OCI-LY7 (cell line): Measurements from ENCODE around the gene METTL18. TPM values are rescaled to one million over a fixed set of nuclear protein-coding genes. Genes with fewer than 3 reads are reported as not detected.

Source experiments
- BruUV-seq: library from RNA; stranded (reverse); fragments of 400-500 nt; replicated peaks from 2 replicates; lab custom pipeline; 2021; lab: Mats Ljungman, UMichigan
- CTCF ChIA-PET: fragments of 300-600 bp; sonication (Branson Sonifier 250); formaldehyde crosslinking; loops from one replicate; lab custom pipeline; 2022; ENCODE audit warnings: antibody characterized with exemption; ENCODE audit not compliant: unreplicated experiment; lab: Charles Lee
- POLR2A ChIA-PET: fragments of 300-600 bp; sonication (Branson Sonifier 250); formaldehyde crosslinking; loops from one replicate; lab custom pipeline; 2022; ENCODE audit warnings: antibody characterized with exemption; lab: Charles Lee
- DNase-seq: peaks from one replicate; pipeline ENCODE4 v3.0.0-alpha.2; 2015; ENCODE audit warnings: low spot score
- H2AFZ ChIP-seq: fragments of 200-600 bp; sonication (generic), shearing (Covaris generic); 2 replicates; pipeline ENCODE4 v1.6.1; 2014; ENCODE audit warnings: mild to moderate bottlenecking, antibody characterized with exemption, low read length, moderate library complexity
- H3K27ac ChIP-seq: fragments of 200-600 bp; sonication (generic); 2 replicates; pipeline ENCODE4 v1.5.1; 2014; ENCODE audit warnings: mixed run types, low read depth, mild to moderate bottlenecking, moderate library complexity, low read length, inconsistent platforms; ENCODE audit not compliant: poor library complexity, severe bottlenecking
- H3K36me3 ChIP-seq: fragments of 200-600 bp; sonication (generic); 2 replicates; pipeline ENCODE4 v1.6.1; 2014; ENCODE audit warnings: mild to moderate bottlenecking, antibody characterized with exemption, low read length, moderate library complexity, mixed read lengths; ENCODE audit not compliant: insufficient read depth
- H3K4me1 ChIP-seq: fragments of 200-600 bp; sonication (generic); 2 replicates; pipeline ENCODE4 v1.5.1; 2014; ENCODE audit warnings: mild to moderate bottlenecking, low read length; ENCODE audit not compliant: insufficient read depth, poor library complexity, severe bottlenecking
- H3K4me2 ChIP-seq: fragments of 200-600 bp; sonication (generic); 2 replicates; pipeline ENCODE4 v1.6.1; 2014; ENCODE audit warnings: mild to moderate bottlenecking, low read length
- H3K4me3 ChIP-seq: fragments of 200-600 bp; sonication (generic); 2 replicates; pipeline ENCODE4 v1.5.1; 2014; ENCODE audit warnings: mild to moderate bottlenecking, low read depth, low read length; ENCODE audit not compliant: poor library complexity, severe bottlenecking
- H3K79me2 ChIP-seq: fragments of 200-600 bp; sonication (generic); 2 replicates; pipeline ENCODE4 v1.6.1; 2016; ENCODE audit warnings: low read depth, mild to moderate bottlenecking, low read length, moderate library complexity, mixed read lengths; ENCODE audit not compliant: insufficient read depth
- H3K9me2 ChIP-seq: fragments of 200-600 bp; sonication (generic); 2 replicates; pipeline ENCODE4 v1.6.1; 2016; ENCODE audit warnings: mild to moderate bottlenecking, low read length, mixed read lengths; ENCODE audit not compliant: insufficient read depth
- H3K9me3 ChIP-seq: fragments of 200-600 bp; sonication (generic); 2 replicates; pipeline ENCODE4 v1.6.1; 2014; ENCODE audit warnings: mild to moderate bottlenecking, mixed run types, low read length, mixed read lengths
- H4K20me1 ChIP-seq: fragments of 200-600 bp; sonication (generic); 2 replicates; pipeline ENCODE4 v1.6.1; 2014; ENCODE audit warnings: mild to moderate bottlenecking, antibody characterized with exemption, low read length, moderate library complexity, mixed read lengths; ENCODE audit not compliant: insufficient read depth
- EZH2phosphoT487 ChIP-seq: fragments of 200-600 bp; sonication (generic); IDR thresholded peaks from 2 replicates; pipeline ENCODE4 v1.6.1; 2018; ENCODE audit warnings: low read depth, borderline replicate concordance, mild to moderate bottlenecking, mixed run types, antibody characterized with exemption, low read length, moderate library complexity, mixed read lengths
- intact Hi-C: fragments of 100-400 bp; cut with micrococcal nuclease; formaldehyde crosslinking; loops from one replicate; pipeline ENCODE4 v1.10.0; 2022; ENCODE audit not compliant: unreplicated experiment
- total RNA-seq, 2 experiments: library from RNA; depleted of rRNA in 1 of 2; stranded (reverse); fragments of >200 nt in 1 of 2; shearing (Covaris generic) in 1 of 2; gene quantifications; 2 replicates each; pipeline ENCODE4 v1.2.3, GENCODE V29; 2014 to 2022
- TF ChIP-seq, protein P1 (sequence below): fragments of 200-600 bp; sonication (generic); conservative IDR thresholded peaks from 2 replicates; pipeline ENCODE4 v1.5.1; 2014; ENCODE audit warnings: mild to moderate bottlenecking, antibody characterized with exemption, low read length, moderate library complexity, mixed read lengths

Gene METTL18
- total RNA-seq, 2 experiments from 2014 or later = 8.7 to 12.6 TPM

- intact Hi-C loops = loop anchor here (1.0 to 10.0 kb wide), 6 partner anchors 100 to 741 kb away; partner anchors contain the start of genes ATP1B1, BLZF1, GORAB and KIFAP3
- Histone ChIP-seq H3K36me3 (peaks cover 41% of the 10 kb centered on the region), H3K4me1 (peaks cover 33% of the 10 kb centered on the region), H3K27ac (peak overlapping the region; percentile 59), H3K9me2 (no peaks in the 10 kb centered on the region), H3K79me2 (peaks cover 51% of the 10 kb centered on the region), H3K9me3 (no peaks in the 10 kb centered on the region), H3K4me3 (peak overlapping the region; percentile 85), H2AFZ (peak overlapping the region; percentile 92; the same call in 1 of the 2 replicates), H3K4me2 (peak overlapping the region; percentile 95), H4K20me1 (no peaks in the 10 kb centered on the region)
- POLR2A ChIA-PET = interaction anchor here (0.6 to 4.3 kb wide), 11 partner anchors 8 to 496 kb away, joined by 3 to 24 read pairs (median 4); partner anchors contain the start of gene SCYL3
- CTCF ChIA-PET = interaction anchor here (0.6 to 0.9 kb wide), 2 partner anchors 54 to 1648 kb away, joined by 3 read pairs; no protein-coding TSS in a partner anchor
- no peak for DNase-seq
- TF ChIP-seq, protein P1, sequence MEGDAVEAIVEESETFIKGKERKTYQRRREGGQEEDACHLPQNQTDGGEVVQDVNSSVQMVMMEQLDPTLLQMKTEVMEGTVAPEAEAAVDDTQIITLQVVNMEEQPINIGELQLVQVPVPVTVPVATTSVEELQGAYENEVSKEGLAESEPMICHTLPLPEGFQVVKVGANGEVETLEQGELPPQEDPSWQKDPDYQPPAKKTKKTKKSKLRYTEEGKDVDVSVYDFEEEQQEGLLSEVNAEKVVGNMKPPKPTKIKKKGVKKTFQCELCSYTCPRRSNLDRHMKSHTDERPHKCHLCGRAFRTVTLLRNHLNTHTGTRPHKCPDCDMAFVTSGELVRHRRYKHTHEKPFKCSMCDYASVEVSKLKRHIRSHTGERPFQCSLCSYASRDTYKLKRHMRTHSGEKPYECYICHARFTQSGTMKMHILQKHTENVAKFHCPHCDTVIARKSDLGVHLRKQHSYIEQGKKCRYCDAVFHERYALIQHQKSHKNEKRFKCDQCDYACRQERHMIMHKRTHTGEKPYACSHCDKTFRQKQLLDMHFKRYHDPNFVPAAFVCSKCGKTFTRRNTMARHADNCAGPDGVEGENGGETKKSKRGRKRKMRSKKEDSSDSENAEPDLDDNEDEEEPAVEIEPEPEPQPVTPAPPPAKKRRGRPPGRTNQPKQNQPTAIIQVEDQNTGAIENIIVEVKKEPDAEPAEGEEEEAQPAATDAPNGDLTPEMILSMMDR = no peak
- TF ChIP-seq EZH2phosphoT487 = no peak
- BruUV-seq = no TSS peak
These were observed 977 bp downstream of the METTL18 start for GRCh38 chr1:169793730-169794129.

DNA sequence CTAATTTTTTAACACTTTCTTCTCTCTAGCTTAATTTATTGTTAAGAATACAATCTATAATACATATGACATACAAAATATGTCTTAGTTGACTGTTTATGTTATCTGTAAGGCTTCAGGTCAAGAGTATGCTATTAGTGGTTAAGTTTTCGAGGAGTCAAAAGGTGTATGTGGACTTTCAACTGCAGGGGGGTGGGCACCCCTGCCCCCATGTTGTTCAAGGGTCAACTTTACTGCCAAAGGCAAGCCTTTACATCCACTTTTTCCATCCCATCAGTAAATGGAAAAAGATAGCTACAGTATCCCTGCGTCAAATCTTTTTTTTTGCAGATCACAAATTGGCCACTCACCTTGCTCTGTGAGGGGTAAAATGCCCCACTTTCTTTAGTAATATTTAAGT is 6.3 kb downstream of the METTL18 start:
- no peak for TF ChIP-seq EZH2phosphoT487
- TF ChIP-seq, protein P1 = no peak
- ChIA-PET CTCF (no interaction called here), POLR2A (no interaction called here)
- H3K9me3 ChIP-seq = no peaks in the 10 kb centered on the region
- peaks cover 20% of the 10 kb centered on the region for H3K36me3 ChIP-seq
- no TSS peak for BruUV-seq
- DNase-seq = no peak
- no peak overlapping the region for H3K4me3 ChIP-seq
- H4K20me1 ChIP-seq = no peaks in the 10 kb centered on the region
- no peak overlapping the region for H3K27ac ChIP-seq
- intact Hi-C loops = no loop called here
- peaks cover 8% of the 10 kb centered on the region for H3K4me1 ChIP-seq
- no peak overlapping the region for H2AFZ ChIP-seq
- no peaks in the 10 kb centered on the region for H3K9me2 ChIP-seq
- peaks cover 5% of the 10 kb centered on the region; the same call in 1 of the 2 replicates for H3K79me2 ChIP-seq
- H3K4me2 ChIP-seq = no peak overlapping the region

GRCh38 chr1:169786974-169787373 is 7.7 kb downstream of the METTL18 start:
- intact Hi-C loops = no loop called here
- H3K9me3 ChIP-seq = no peaks in the 10 kb centered on the region
- H3K27ac ChIP-seq = no peak overlapping the region
- no peak for TF ChIP-seq EZH2phosphoT487
- TF ChIP-seq, protein P1 = no peak
- ChIA-PET POLR2A (interaction anchor here (0.9 kb wide), 1 partner anchor 8 kb away, joined by 3 read pairs; the partner anchor contains the start of gene METTL18), CTCF (no interaction called here)
- no peaks in the 10 kb centered on the region for H3K9me2 ChIP-seq
- no peak for DNase-seq
- no peaks in the 10 kb centered on the region for H3K4me1 ChIP-seq
- H2AFZ ChIP-seq = no peak overlapping the region
- H3K36me3 ChIP-seq = peaks cover 7% of the 10 kb centered on the region; the same call in 1 of the 2 replicates
- no TSS peak for BruUV-seq
- no peak overlapping the region for H3K4me3 ChIP-seq
- no peak overlapping the region for H3K4me2 ChIP-seq
- no peaks in the 10 kb centered on the region for H4K20me1 ChIP-seq
- no peaks in the 10 kb centered on the region for H3K79me2 ChIP-seq
